ENCODE results near the gene TNIK. TPM values are rescaled to one million over a fixed set of nuclear protein-coding genes. Genes with fewer than 3 reads are reported as not detected.
A peak's percentile ranks its signal among the peaks of the same experiment; 100 is the strongest.
"Not testable (repeated sequence)": the region's sequence is repeated elsewhere in the genome, so short reads cannot be mapped to it uniquely, and the experiment has no call there.

The TNIK gene
- total RNA-seq, 2 donors from 2014 or later = 96.4 to 98.9 TPM

GRCh38 chr3:171133337-171133736 lies 326.9 kb downstream of the TNIK start:
- ATAC-seq = no peak
- no peaks in the 10 kb centered on the region for H3K27me3 Mint-ChIP-seq
- DNase-seq = no peak
- H3K9me3 ChIP-seq (ENCODE audit: control insufficient read depth, low read length, poor library complexity, severe bottlenecking) = no peaks in the 10 kb centered on the region
- peaks cover 23% of the 10 kb centered on the region for H3K36me3 Mint-ChIP-seq (ENCODE audit: low read depth)
- H3K4me3 Mint-ChIP-seq = no peak overlapping the region
- H3K27ac Mint-ChIP-seq = peak overlapping the region; percentile 4
- peaks cover 18% of the 10 kb centered on the region for H3K4me1 Mint-ChIP-seq

GRCh38 chr3:171132873-171133272 lies 327.3 kb downstream of the TNIK start:
- H3K4me1 Mint-ChIP-seq = peaks cover 18% of the 10 kb centered on the region
- no peak overlapping the region for H3K4me3 Mint-ChIP-seq
- H3K27ac Mint-ChIP-seq = peak overlapping the region; percentile 4
- no peaks in the 10 kb centered on the region for H3K9me3 ChIP-seq (ENCODE audit: control insufficient read depth, low read length, poor library complexity, severe bottlenecking)
- peaks cover 20% of the 10 kb centered on the region for H3K36me3 Mint-ChIP-seq (ENCODE audit: low read depth)
- DNase-seq (no peak), ATAC-seq (no peak)
- H3K27me3 Mint-ChIP-seq = no peaks in the 10 kb centered on the region

- no peak overlapping the region for H3K4me3 Mint-ChIP-seq
- H3K27me3 Mint-ChIP-seq = no peaks in the 10 kb centered on the region
- DNase-seq = no peak
- H3K4me1 Mint-ChIP-seq = peaks cover 17% of the 10 kb centered on the region
- H3K9me3 ChIP-seq (ENCODE audit: control insufficient read depth, low read length, poor library complexity, severe bottlenecking) = no peaks in the 10 kb centered on the region
- H3K27ac Mint-ChIP-seq = no peak overlapping the region
- peaks cover 14% of the 10 kb centered on the region for H3K36me3 Mint-ChIP-seq (ENCODE audit: low read depth)
- no peak for ATAC-seq
Measured at GRCh38 chr3:171129827-171130226, 330.4 kb downstream of the TNIK start.

- H3K9me3 ChIP-seq (ENCODE audit: control insufficient read depth, low read length, poor library complexity, severe bottlenecking) = no peaks in the 10 kb centered on the region
- Mint-ChIP-seq H3K36me3 (ENCODE audit: low read depth) (peaks cover 13% of the 10 kb centered on the region), H3K4me1 (peaks cover 7% of the 10 kb centered on the region), H3K4me3 (no peak overlapping the region), H3K27ac (no peak overlapping the region), H3K27me3 (no peaks in the 10 kb centered on the region)
- DNase-seq = no peak
- no peak for ATAC-seq
Measured at GRCh38 chr3:171127611-171128010, 332.6 kb downstream of the TNIK start.

GRCh38 chr3:171126478-171127209 lies 333.6 kb downstream of the TNIK start:
- H3K4me3 Mint-ChIP-seq = no peak overlapping the region
- no peak for DNase-seq
- no peak for ATAC-seq
- peaks cover 7% of the 10 kb centered on the region for H3K4me1 Mint-ChIP-seq
- no peaks in the 10 kb centered on the region for H3K9me3 ChIP-seq (ENCODE audit: control insufficient read depth, low read length, poor library complexity, severe bottlenecking)
- peaks cover 13% of the 10 kb centered on the region for H3K36me3 Mint-ChIP-seq (ENCODE audit: low read depth)
- no peaks in the 10 kb centered on the region for H3K27me3 Mint-ChIP-seq
- no peak overlapping the region for H3K27ac Mint-ChIP-seq

- peaks cover 13% of the 10 kb centered on the region for H3K36me3 Mint-ChIP-seq (ENCODE audit: low read depth)
- no peak for DNase-seq
- peaks cover 7% of the 10 kb centered on the region for H3K4me1 Mint-ChIP-seq
- peak overlapping the region; percentile 39 for H3K27ac Mint-ChIP-seq
- peaks cover under 1% of the 10 kb centered on the region for H3K9me3 ChIP-seq (ENCODE audit: control insufficient read depth, low read length, poor library complexity, severe bottlenecking)
- no peak overlapping the region for H3K4me3 Mint-ChIP-seq
- ATAC-seq = no peak
- no peaks in the 10 kb centered on the region for H3K27me3 Mint-ChIP-seq
Measured at GRCh38 chr3:171125010-171125409, 335.2 kb downstream of the TNIK start.

GRCh38 chr3:171123915-171124314 lies 336.3 kb downstream of the TNIK start:
- no peaks in the 10 kb centered on the region for H3K27me3 Mint-ChIP-seq
- no peak overlapping the region for H3K4me3 Mint-ChIP-seq
- no peak for ATAC-seq
- DNase-seq = no peak
- peaks cover 3% of the 10 kb centered on the region for H3K9me3 ChIP-seq (ENCODE audit: control insufficient read depth, low read length, poor library complexity, severe bottlenecking)
- H3K4me1 Mint-ChIP-seq = peaks cover under 1% of the 10 kb centered on the region
- H3K36me3 Mint-ChIP-seq (ENCODE audit: low read depth) = peaks cover 8% of the 10 kb centered on the region
- H3K27ac Mint-ChIP-seq = no peak overlapping the region

- Mint-ChIP-seq H3K4me3 (no peak overlapping the region), H3K36me3 (ENCODE audit: low read depth) (peaks cover 7% of the 10 kb centered on the region), H3K4me1 (no peaks in the 10 kb centered on the region), H3K27me3 (no peaks in the 10 kb centered on the region), H3K27ac (no peak overlapping the region)
- H3K9me3 ChIP-seq (ENCODE audit: control insufficient read depth, low read length, poor library complexity, severe bottlenecking) = peaks cover 3% of the 10 kb centered on the region
- ATAC-seq (no peak), DNase-seq (no peak)
Measured at GRCh38 chr3:171122861-171123260, 337.3 kb downstream of the TNIK start.

GRCh38 chr3:171122240-171122639 lies 338.0 kb downstream of the TNIK start:
- peaks cover 7% of the 10 kb centered on the region for H3K36me3 Mint-ChIP-seq (ENCODE audit: low read depth)
- no peaks in the 10 kb centered on the region for H3K27me3 Mint-ChIP-seq
- no peak for ATAC-seq

GRCh38 chr3:171121801-171122200 lies 338.4 kb downstream of the TNIK start:
- no peaks in the 10 kb centered on the region for H3K4me1 Mint-ChIP-seq
- no peaks in the 10 kb centered on the region for H3K27me3 Mint-ChIP-seq
- H3K9me3 ChIP-seq (ENCODE audit: control insufficient read depth, low read length, poor library complexity, severe bottlenecking) = peaks cover 3% of the 10 kb centered on the region
- H3K36me3 Mint-ChIP-seq (ENCODE audit: low read depth) = peaks cover 7% of the 10 kb centered on the region
- no peak overlapping the region for H3K27ac Mint-ChIP-seq
- ATAC-seq (no peak), DNase-seq (no peak)
- no peak overlapping the region for H3K4me3 Mint-ChIP-seq

More at GRCh38 chr3:171122240-171122639, 338.0 kb downstream of the TNIK start:
- peaks cover 3% of the 10 kb centered on the region for H3K9me3 ChIP-seq (ENCODE audit: control insufficient read depth, low read length, poor library complexity, severe bottlenecking)
- Mint-ChIP-seq H3K4me1 (no peaks in the 10 kb centered on the region), H3K4me3 (no peak overlapping the region), H3K27ac (no peak overlapping the region)
- DNase-seq = no peak

GRCh38 chr3:171119402-171119801 lies 340.8 kb downstream of the TNIK start:
- not testable (repeated sequence) for DNase-seq; H3K4me3 Mint-ChIP-seq; H3K36me3 Mint-ChIP-seq (ENCODE audit: low read depth)

GRCh38 chr3:171118993-171119392 lies 341.2 kb downstream of the TNIK start:
- H3K36me3 Mint-ChIP-seq (ENCODE audit: low read depth); H3K9me3 ChIP-seq (ENCODE audit: control insufficient read depth, low read length, poor library complexity, severe bottlenecking); DNase-seq; H3K4me3 Mint-ChIP-seq; H3K27me3 Mint-ChIP-seq; H3K27ac Mint-ChIP-seq; H3K4me1 Mint-ChIP-seq; ATAC-seq: not testable (repeated sequence)

More at GRCh38 chr3:171119402-171119801, 340.8 kb downstream of the TNIK start:
- not testable (repeated sequence) for H3K9me3 ChIP-seq (ENCODE audit: control insufficient read depth, low read length, poor library complexity, severe bottlenecking); ATAC-seq; H3K4me1 Mint-ChIP-seq; H3K27ac Mint-ChIP-seq; H3K27me3 Mint-ChIP-seq

GRCh38 chr3:171116824-171117395 lies 343.3 kb downstream of the TNIK start:
- peaks cover 3% of the 10 kb centered on the region for H3K9me3 ChIP-seq (ENCODE audit: control insufficient read depth, low read length, poor library complexity, severe bottlenecking)
- ATAC-seq (no peak), DNase-seq (no peak)
- H3K4me1 Mint-ChIP-seq = peaks cover 2% of the 10 kb centered on the region
- H3K4me3 Mint-ChIP-seq = no peak overlapping the region
- H3K36me3 Mint-ChIP-seq (ENCODE audit: low read depth) = peaks cover 9% of the 10 kb centered on the region
- H3K27ac Mint-ChIP-seq = no peak overlapping the region
- no peaks in the 10 kb centered on the region for H3K27me3 Mint-ChIP-seq

GRCh38 chr3:171116365-171116764 lies 343.8 kb downstream of the TNIK start:
- no peaks in the 10 kb centered on the region for H3K27me3 Mint-ChIP-seq
- DNase-seq (no peak), ATAC-seq (no peak)
- H3K4me3 Mint-ChIP-seq = no peak overlapping the region
- H3K27ac Mint-ChIP-seq = no peak overlapping the region
- peaks cover 13% of the 10 kb centered on the region for H3K36me3 Mint-ChIP-seq (ENCODE audit: low read depth)
- peaks cover 3% of the 10 kb centered on the region for H3K9me3 ChIP-seq (ENCODE audit: control insufficient read depth, low read length, poor library complexity, severe bottlenecking)
- peaks cover 5% of the 10 kb centered on the region for H3K4me1 Mint-ChIP-seq

Data from T-helper 17 cell (primary cell).